Mammary epithelial cell (primary cell): ENCODE results near the gene TRPT1.

Experiments
- CTCF ChIP-seq, 2 donors: IDR thresholded peaks in 1 of 2; conservative IDR thresholded peaks in 1 of 2; 2 replicates each; pipeline ENCODE4 v1.5.1; 2011 to 2012; ENCODE audit warnings: inconsistent platforms in 2 of 2, low read length in 2 of 2, mild to moderate bottlenecking in 2 of 2, control low read depth in 1 of 2, low read depth in 1 of 2; ENCODE audit not compliant: insufficient read depth in 1 of 2; ENCODE audit errors: extremely low read depth in 1 of 2
- EZH2 ChIP-seq: IDR thresholded peaks from 2 replicates; pipeline ENCODE4 v1.6.1; 2012; ENCODE audit warnings: low read length, inconsistent platforms, borderline replicate concordance

- TF ChIP-seq CTCF (conservative IDR thresholded peaks at IDR 0.05 in 1 of 2, IDR thresholded peaks at IDR 0.05 in 1 of 2; ENCODE audit: extremely low read depth in 1 of 2, insufficient read depth in 1 of 2, low read depth in 1 of 2, low read length in 2 of 2) (no peak), EZH2 (no peak)
Measured at GRCh38 chr11:64226507-64227051, 593 bp upstream of the TRPT1 start.
